Activated CD8-positive, alpha-beta T cell treated with anti-CD3 and anti-CD28 coated beads, Interleukin-2, amount 10 ng/mL, durations not matched to agents 7 days and 5 days (primary cell): ENCODE results near the gene ABCA9. TPM values are rescaled to one million over a fixed set of nuclear protein-coding genes. Genes with fewer than 3 reads are reported as not detected.
"Not testable (repeated sequence)": the region's sequence is repeated elsewhere in the genome, so short reads cannot be mapped to it uniquely, and the experiment has no call there.

Experiments used
- ATAC-seq: fragments of 150-1000 bp; cut with Tn5 transposase; one replicate; pipeline ENCODE4 v1.10.0; 2021; ENCODE audit warnings: moderate library complexity
- CTCF ChIA-PET: fragments of 350-600 bp; sonication (Branson Sonifier 250); formaldehyde crosslinking; loops from one replicate; lab custom pipeline; 2021; ENCODE audit warnings: antibody characterized with exemption; lab: Charles Lee
- POLR2A ChIA-PET: fragments of 350-600 bp; sonication (Branson Sonifier 250); formaldehyde crosslinking; loops from one replicate; lab custom pipeline; 2021; ENCODE audit warnings: antibody characterized with exemption; lab: Charles Lee
- DNase-seq: peaks from one replicate; pipeline ENCODE4 v3.0.0-alpha.2; 2020
- H3K27ac Mint-ChIP-seq: one replicate; pipeline ENCODE4 v1.8.0; 2021; ENCODE audit warnings: mild to moderate bottlenecking, mixed read lengths
- H3K27me3 Mint-ChIP-seq: one replicate; pipeline ENCODE4 v1.8.0; 2021; ENCODE audit warnings: low read depth, mixed read lengths
- H3K36me3 Mint-ChIP-seq: one replicate; pipeline ENCODE4 v1.8.0; 2021; ENCODE audit warnings: low read depth, mixed read lengths
- H3K4me1 Mint-ChIP-seq: one replicate; pipeline ENCODE4 v1.8.0; 2021; ENCODE audit warnings: low read depth, mixed read lengths
- H3K4me3 Mint-ChIP-seq: one replicate; pipeline ENCODE4 v1.8.0; 2021; ENCODE audit warnings: mild to moderate bottlenecking, mixed read lengths
- H3K9me3 Mint-ChIP-seq: one replicate; pipeline ENCODE4 v1.8.0; 2022; ENCODE audit warnings: mixed read lengths; ENCODE audit not compliant: insufficient read depth
- total RNA-seq, 2 experiments: library from RNA; stranded (reverse); gene quantifications; one replicate each; pipeline ENCODE4 v1.2.3, GENCODE V29; 2021

ABCA9 gene
- total RNA-seq, 2 experiments from 2014 or later = not detected

DNA sequence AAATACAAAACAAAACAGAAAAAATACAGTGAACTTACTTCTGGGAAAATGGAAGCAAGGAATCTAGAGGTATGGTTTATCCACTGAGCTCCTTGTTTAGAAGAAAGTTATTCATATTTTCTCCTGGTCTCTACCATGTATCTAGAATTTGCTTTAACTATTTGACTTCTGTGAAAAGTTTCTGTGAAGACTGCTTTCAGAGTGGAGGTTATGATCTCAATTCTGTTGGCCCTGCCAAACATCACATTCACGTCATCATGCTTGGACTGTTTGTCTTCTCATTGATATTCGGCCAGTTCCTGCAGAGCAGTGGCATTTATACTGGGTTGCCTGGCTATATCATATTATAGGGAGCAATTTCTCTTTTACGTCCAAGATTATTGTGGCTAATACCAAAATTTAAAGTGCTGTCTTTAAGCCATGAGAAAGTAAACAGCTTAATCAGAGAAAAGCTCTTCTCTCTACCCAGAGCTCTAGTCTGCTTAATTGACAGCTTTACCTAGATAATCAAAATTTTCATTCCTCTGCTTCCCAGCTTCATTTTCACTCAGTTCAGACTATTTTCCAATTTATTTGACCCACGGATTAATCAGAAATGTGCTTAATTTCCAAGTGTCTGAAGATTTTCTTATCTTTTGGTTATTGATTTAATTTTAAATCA lies 105.4 kb downstream of the ABCA9 start, which contains the start of gene ABCA8:
TSS of gene ABCA8 (minus strand) at position 212 of the 661 bp plus-strand sequence. CDS start 13,358 bp downstream, outside the sequence.
- Mint-ChIP-seq H3K9me3 (no peaks in the 10 kb centered on the region), H3K27me3 (no peaks in the 10 kb centered on the region), H3K4me3 (no peak within 1 kb of the TSS), H3K36me3 (no peaks in the 10 kb centered on the region), H3K4me1 (no peaks in the 10 kb centered on the region), H3K27ac (no peak within 1 kb of the TSS)
- POLR2A ChIA-PET = no interaction called here
- ATAC-seq (no peak), DNase-seq (no peak)
- CTCF ChIA-PET = no interaction called here

GRCh38 chr17:68954146-68954896 lies 106.4 kb downstream of the ABCA9 start:
- H3K9me3 Mint-ChIP-seq = no peaks in the 10 kb centered on the region
- ChIA-PET POLR2A (no interaction called here), CTCF (no interaction called here)
- no peak overlapping the region for H3K27ac Mint-ChIP-seq
- no peak for DNase-seq
- no peak overlapping the region for H3K4me3 Mint-ChIP-seq
- no peaks in the 10 kb centered on the region for H3K36me3 Mint-ChIP-seq
- no peaks in the 10 kb centered on the region for H3K27me3 Mint-ChIP-seq
- no peaks in the 10 kb centered on the region for H3K4me1 Mint-ChIP-seq
- ATAC-seq = no peak

DNA sequence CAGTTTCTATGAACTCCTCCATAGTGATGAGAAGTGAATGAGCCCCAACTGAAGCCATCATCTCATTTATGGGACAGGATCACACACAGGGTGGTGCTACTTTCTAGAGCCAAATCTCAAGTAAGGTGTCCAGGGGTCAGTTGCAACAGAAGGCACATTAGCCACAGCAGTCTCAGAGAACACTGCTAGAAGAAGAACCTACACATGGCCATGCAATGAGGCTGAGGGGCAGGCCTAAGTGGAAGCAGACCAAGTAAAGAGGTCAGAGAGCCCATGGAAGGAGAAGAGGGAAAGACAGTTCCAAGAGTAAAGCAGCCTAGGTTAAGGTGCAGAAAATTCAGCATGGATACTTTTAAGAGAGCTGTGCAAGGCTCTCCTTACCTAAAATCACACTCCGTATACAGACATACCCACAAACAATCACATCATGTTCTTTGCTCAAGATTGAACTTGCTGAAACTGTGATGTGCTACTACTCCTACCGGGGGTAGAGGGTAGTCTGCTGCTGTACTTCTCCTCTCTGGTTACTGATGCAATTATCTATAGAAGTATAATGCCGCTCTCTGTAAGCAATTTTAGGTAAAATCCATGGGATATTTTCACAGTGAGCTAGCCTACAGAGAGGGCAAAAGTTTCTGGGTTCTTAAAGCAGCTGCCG lies 107.3 kb downstream of the ABCA9 start:
- CTCF ChIA-PET = no interaction called here
- H3K27me3 Mint-ChIP-seq = no peaks in the 10 kb centered on the region
- POLR2A ChIA-PET = no interaction called here
- ATAC-seq = no peak
- no peak for DNase-seq
- no peak overlapping the region for H3K27ac Mint-ChIP-seq
- H3K4me3 Mint-ChIP-seq = no peak overlapping the region
- H3K4me1 Mint-ChIP-seq = no peaks in the 10 kb centered on the region
- H3K9me3 Mint-ChIP-seq = no peaks in the 10 kb centered on the region
- no peaks in the 10 kb centered on the region for H3K36me3 Mint-ChIP-seq

- no peaks in the 10 kb centered on the region for H3K4me1 Mint-ChIP-seq
- no peaks in the 10 kb centered on the region for H3K9me3 Mint-ChIP-seq
- POLR2A ChIA-PET = no interaction called here
- H3K4me3 Mint-ChIP-seq = no peak overlapping the region
- no peak overlapping the region for H3K27ac Mint-ChIP-seq
- no peak for ATAC-seq
- DNase-seq = no peak
- no peaks in the 10 kb centered on the region for H3K27me3 Mint-ChIP-seq
- no peaks in the 10 kb centered on the region for H3K36me3 Mint-ChIP-seq
- CTCF ChIA-PET = no interaction called here
Observed at GRCh38 chr17:68950725-68951124, 110.0 kb downstream of the ABCA9 start.

DNA sequence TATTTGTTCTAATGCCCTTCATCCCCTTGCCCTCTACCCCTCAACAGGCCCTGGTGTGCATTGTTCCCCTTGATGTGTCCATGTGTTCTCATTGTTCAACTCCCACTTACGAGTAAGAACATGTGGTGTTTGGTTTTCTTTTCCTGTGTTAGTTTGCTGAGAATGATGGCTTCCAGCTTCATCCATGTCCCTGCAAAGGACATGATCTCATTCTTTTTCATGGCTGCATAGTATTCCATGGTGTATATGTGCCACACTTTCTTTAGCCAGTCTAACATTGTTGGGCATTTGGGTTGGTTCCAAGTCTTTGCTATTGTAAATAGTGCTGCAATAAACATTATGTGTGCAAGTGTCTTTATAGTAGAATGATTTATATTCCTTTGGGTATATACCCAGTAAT lies 112.9 kb downstream of the ABCA9 start:
- POLR2A ChIA-PET, H3K4me3 Mint-ChIP-seq, H3K4me1 Mint-ChIP-seq, H3K27ac Mint-ChIP-seq, DNase-seq, H3K9me3 Mint-ChIP-seq, CTCF ChIA-PET, H3K27me3 Mint-ChIP-seq, ATAC-seq, H3K36me3 Mint-ChIP-seq: not testable (repeated sequence)

DNA sequence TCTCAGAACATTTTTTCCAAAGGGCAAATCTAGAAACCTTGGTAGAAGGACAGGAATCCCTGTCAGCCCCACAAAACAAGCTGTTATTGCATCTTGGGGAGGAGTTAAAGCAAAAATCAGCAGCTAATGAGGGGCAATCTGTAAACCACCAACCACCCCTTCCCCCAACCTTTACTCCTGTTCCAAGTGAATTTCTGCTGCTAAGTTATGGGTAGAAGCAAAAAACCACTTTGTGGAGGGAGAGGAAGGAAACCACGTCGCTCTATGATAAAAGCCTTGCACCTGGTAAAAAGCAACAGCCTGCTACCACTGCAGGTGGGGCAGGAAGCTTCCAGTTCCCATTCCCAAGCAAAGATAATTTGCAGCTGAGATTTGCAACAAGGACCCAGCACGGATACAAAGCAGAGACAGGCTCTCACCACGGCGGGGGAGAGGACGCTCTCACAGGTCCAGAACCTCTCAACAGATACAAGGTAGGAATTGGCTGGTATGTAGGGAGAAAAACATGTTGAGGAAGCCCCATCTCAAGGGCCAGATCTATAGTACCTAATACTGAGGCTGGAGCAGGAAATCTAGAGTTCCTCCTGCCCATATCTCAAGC lies 116.2 kb downstream of the ABCA9 start:
- ATAC-seq (no peak), DNase-seq (no peak)
- Mint-ChIP-seq H3K9me3 (no peaks in the 10 kb centered on the region), H3K27me3 (peaks cover 3% of the 10 kb centered on the region), H3K27ac (no peak overlapping the region), H3K36me3 (no peaks in the 10 kb centered on the region), H3K4me3 (no peak overlapping the region), H3K4me1 (no peaks in the 10 kb centered on the region)
- ChIA-PET CTCF (interaction anchor here (0.7 kb wide), 1 partner anchor 38 kb away, joined by 4 read pairs; no protein-coding TSS in a partner anchor), POLR2A (no interaction called here)

GRCh38 chr17:68943812-68944182 lies 116.9 kb downstream of the ABCA9 start:
- H3K4me3 Mint-ChIP-seq, H3K27ac Mint-ChIP-seq, ATAC-seq, H3K9me3 Mint-ChIP-seq, H3K27me3 Mint-ChIP-seq, H3K4me1 Mint-ChIP-seq, DNase-seq, H3K36me3 Mint-ChIP-seq, CTCF ChIA-PET, POLR2A ChIA-PET: not testable (repeated sequence)

GRCh38 chr17:68943123-68943811 lies 117.5 kb downstream of the ABCA9 start:
- Mint-ChIP-seq H3K27me3 (peaks cover 3% of the 10 kb centered on the region), H3K9me3 (no peaks in the 10 kb centered on the region), H3K4me3 (no peak overlapping the region), H3K4me1 (no peaks in the 10 kb centered on the region), H3K36me3 (no peaks in the 10 kb centered on the region), H3K27ac (no peak overlapping the region)
- no peak for DNase-seq
- ChIA-PET CTCF (no interaction called here), POLR2A (no interaction called here)
- ATAC-seq = no peak

DNA sequence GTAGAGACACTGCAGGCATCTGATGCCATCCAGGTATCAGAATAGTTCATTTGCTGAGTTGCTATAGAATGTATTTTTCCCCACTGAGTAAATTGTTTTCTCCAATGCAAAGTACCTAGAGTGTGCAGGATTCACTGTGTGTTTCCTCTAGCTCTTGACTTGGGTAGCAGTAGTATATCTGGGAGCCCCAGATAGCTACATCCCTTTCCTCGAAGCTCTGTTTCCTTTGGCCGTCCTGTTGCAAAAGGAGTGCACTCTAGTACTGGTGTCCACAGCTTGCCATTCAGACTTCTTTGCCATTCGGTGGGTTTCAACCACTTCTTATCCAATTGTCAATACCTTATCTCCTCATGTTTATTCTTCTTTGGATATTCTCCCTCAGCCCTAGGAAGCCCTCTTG lies 118.3 kb downstream of the ABCA9 start:
- H3K4me3 Mint-ChIP-seq = no peak overlapping the region
- no peak overlapping the region for H3K27ac Mint-ChIP-seq
- ChIA-PET CTCF (no interaction called here), POLR2A (no interaction called here)
- DNase-seq (no peak), ATAC-seq (no peak)
- H3K27me3 Mint-ChIP-seq = peaks cover 3% of the 10 kb centered on the region
- no peaks in the 10 kb centered on the region for H3K9me3 Mint-ChIP-seq
- no peaks in the 10 kb centered on the region for H3K4me1 Mint-ChIP-seq
- H3K36me3 Mint-ChIP-seq = no peaks in the 10 kb centered on the region

- ATAC-seq (no peak), DNase-seq (no peak)
- H3K36me3 Mint-ChIP-seq = no peaks in the 10 kb centered on the region
- ChIA-PET CTCF (no interaction called here), POLR2A (no interaction called here)
- no peak overlapping the region for H3K4me3 Mint-ChIP-seq
- H3K27me3 Mint-ChIP-seq = peaks cover 3% of the 10 kb centered on the region
- H3K4me1 Mint-ChIP-seq = no peaks in the 10 kb centered on the region
- no peaks in the 10 kb centered on the region for H3K9me3 Mint-ChIP-seq
- H3K27ac Mint-ChIP-seq = no peak overlapping the region
Observed at GRCh38 chr17:68941761-68942160, 119.0 kb downstream of the ABCA9 start.

DNA sequence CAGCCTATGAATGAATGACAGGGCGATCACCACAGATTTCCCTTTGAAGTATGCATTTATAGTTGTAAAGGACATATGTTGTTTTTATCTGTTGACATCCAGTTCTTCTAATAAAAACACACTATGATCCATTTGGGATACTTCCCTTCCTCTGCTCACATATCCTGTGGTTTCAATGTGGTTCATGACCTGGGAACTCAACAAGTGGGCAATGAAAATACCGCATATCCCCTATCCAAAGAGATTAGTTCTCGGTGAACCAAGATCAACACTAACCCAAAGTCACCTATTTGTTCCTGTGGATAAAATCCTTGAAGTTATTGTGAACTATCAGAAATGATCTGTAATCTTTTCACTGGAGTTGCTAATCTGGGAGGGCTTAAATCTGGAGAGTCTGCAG lies 121.5 kb downstream of the ABCA9 start:
- ATAC-seq (no peak), DNase-seq (no peak)
- H3K4me3 Mint-ChIP-seq = no peak overlapping the region
- CTCF ChIA-PET = no interaction called here
- H3K36me3 Mint-ChIP-seq = no peaks in the 10 kb centered on the region
- POLR2A ChIA-PET = no interaction called here
- H3K4me1 Mint-ChIP-seq = no peaks in the 10 kb centered on the region
- H3K9me3 Mint-ChIP-seq = no peaks in the 10 kb centered on the region
- no peak overlapping the region for H3K27ac Mint-ChIP-seq
- H3K27me3 Mint-ChIP-seq = peaks cover 3% of the 10 kb centered on the region
